Colonic mucosa (tissue), 4 donors: Measurements from ENCODE around the gene MLLT10. TPM values are rescaled to one million over a fixed set of nuclear protein-coding genes. Genes with fewer than 3 reads are reported as not detected.

Source experiments
- DNase-seq: peaks from one replicate; pipeline ENCODE4 v3.0.0-alpha.2; 2020
- H3K27ac ChIP-seq: fragments of 200-600 bp; one replicate; pipeline ENCODE4 v1.8.0; 2021
- H3K27me3 ChIP-seq: fragments of 200-600 bp; one replicate; pipeline ENCODE4 v1.8.0; 2021
- H3K36me3 ChIP-seq: fragments of 200-600 bp; one replicate; pipeline ENCODE4 v1.8.0; 2021
- H3K4me1 ChIP-seq: fragments of 200-600 bp; one replicate; pipeline ENCODE4 v1.8.0; 2021; ENCODE audit warnings: mild to moderate bottlenecking
- H3K4me3 ChIP-seq: fragments of 200-600 bp; one replicate; pipeline ENCODE4 v1.8.0; 2021
- H3K9ac ChIP-seq, 2 donors: one replicate each; pipeline ENCODE4 v1.7.0; 2013; ENCODE audit warnings: control low read depth in 2 of 2, low read depth in 2 of 2, low read length in 2 of 2
- H3K9me3 ChIP-seq: fragments of 200-600 bp; one replicate; pipeline ENCODE4 v1.8.0; 2021
- CTCF ChIP-seq: fragments of 200-600 bp; IDR thresholded peaks from one replicate; pipeline ENCODE4 v1.8.0; 2022; ENCODE audit warnings: antibody characterized with exemption, mild to moderate bottlenecking
- intact Hi-C: fragments of 100-400 bp; cut with DNase I; formaldehyde crosslinking; loops from one replicate; pipeline ENCODE4 v1.14.1; 2022
- total RNA-seq, 2 donors: library from RNA; stranded (reverse); fragmentation: NEBNext Ultra II Directional in 1 of 2; extraction: Animal tissue kit (Norgen Biotek cat#: 25700) in 1 of 2; gene quantifications; one replicate each; pipeline ENCODE4 v1.2.1, GENCODE V29; 2021
- donor health status: healthy.
- donor health status: DM: no; HTN: no; CAD: no.
- donor health status: DM: no; HTN: no; CAD: no.

MLLT10 gene
- total RNA-seq, 2 donors from 2014 or later = 17.8 to 25.1 TPM

- no peak overlapping the region for H3K9ac ChIP-seq
- DNase-seq = no peak
- TF ChIP-seq CTCF = no peak
- intact Hi-C loops = no loop called here
- no peaks in the 10 kb centered on the region for H3K27me3 ChIP-seq
- H3K36me3 ChIP-seq = no peaks in the 10 kb centered on the region
- no peaks in the 10 kb centered on the region for H3K4me1 ChIP-seq
- H3K9me3 ChIP-seq = no peaks in the 10 kb centered on the region
- no peak overlapping the region for H3K4me3 ChIP-seq
- H3K27ac ChIP-seq = no peak overlapping the region
Observed at GRCh38 chr10:21749788-21750187, 215.8 kb downstream of the MLLT10 start.

GRCh38 chr10:21750424-21750823, 216.4 kb downstream of the MLLT10 start:
- intact Hi-C loops = no loop called here
- no peak for TF ChIP-seq CTCF

GRCh38 chr10:21751341-21752310, 217.6 kb downstream of the MLLT10 start:
- intact Hi-C loops = no loop called here

More at GRCh38 chr10:21750424-21750823, 216.4 kb downstream of the MLLT10 start:
- no peak overlapping the region for H3K27ac ChIP-seq
- H3K4me3 ChIP-seq = no peak overlapping the region
- no peaks in the 10 kb centered on the region for H3K9me3 ChIP-seq
- no peaks in the 10 kb centered on the region for H3K27me3 ChIP-seq
- H3K9ac ChIP-seq = no peak overlapping the region
- DNase-seq = no peak
- H3K4me1 ChIP-seq = no peaks in the 10 kb centered on the region
- H3K36me3 ChIP-seq = no peaks in the 10 kb centered on the region

GRCh38 chr10:21753497-21754270, 219.7 kb downstream of the MLLT10 start:
- TF ChIP-seq CTCF = no peak
- Histone ChIP-seq H3K27me3 (no peaks in the 10 kb centered on the region), H3K27ac (no peak overlapping the region), H3K4me1 (no peaks in the 10 kb centered on the region), H3K9ac (no peak overlapping the region), H3K4me3 (no peak overlapping the region), H3K9me3 (no peaks in the 10 kb centered on the region), H3K36me3 (no peaks in the 10 kb centered on the region)
- DNase-seq = no peak
- intact Hi-C loops = no loop called here

More at GRCh38 chr10:21751341-21752310, 217.6 kb downstream of the MLLT10 start:
- no peak for TF ChIP-seq CTCF
- Histone ChIP-seq H3K9me3 (no peaks in the 10 kb centered on the region), H3K27me3 (no peaks in the 10 kb centered on the region), H3K36me3 (no peaks in the 10 kb centered on the region), H3K9ac (no peak overlapping the region), H3K4me3 (no peak overlapping the region), H3K27ac (no peak overlapping the region), H3K4me1 (no peaks in the 10 kb centered on the region)
- DNase-seq = peak; percentile 50

- H3K4me1 ChIP-seq = no peaks in the 10 kb centered on the region
- no peak overlapping the region for H3K27ac ChIP-seq
- no peak for TF ChIP-seq CTCF
- no peaks in the 10 kb centered on the region for H3K27me3 ChIP-seq
- H3K9ac ChIP-seq = no peak overlapping the region
- no peak overlapping the region for H3K4me3 ChIP-seq
- no peak for DNase-seq
- no peaks in the 10 kb centered on the region for H3K9me3 ChIP-seq
- no peaks in the 10 kb centered on the region for H3K36me3 ChIP-seq
- intact Hi-C loops = no loop called here
Observed at GRCh38 chr10:21754410-21755011, 220.5 kb downstream of the MLLT10 start.
